ENCODE data around the gene FBLN1.

GRCh38 chr22:45527456-45527855 is 24.8 kb downstream of the FBLN1 start:
- TF ChIP-seq CTCF (IDR thresholded peaks at IDR 0.05): no peak
- no peak for TF ChIP-seq POLR2A (IDR thresholded peaks at IDR 0.05)
